ENCODE results near the gene RSPH9. TPM values are rescaled to one million over a fixed set of nuclear protein-coding genes. Genes with fewer than 3 reads are reported as not detected.
"Not testable (repeated sequence)": the region's sequence is repeated elsewhere in the genome, so short reads cannot be mapped to it uniquely, and the experiment has no call there.

RSPH9 gene
- total RNA-seq, 1 donor from 2014 or later: not detected

DNA sequence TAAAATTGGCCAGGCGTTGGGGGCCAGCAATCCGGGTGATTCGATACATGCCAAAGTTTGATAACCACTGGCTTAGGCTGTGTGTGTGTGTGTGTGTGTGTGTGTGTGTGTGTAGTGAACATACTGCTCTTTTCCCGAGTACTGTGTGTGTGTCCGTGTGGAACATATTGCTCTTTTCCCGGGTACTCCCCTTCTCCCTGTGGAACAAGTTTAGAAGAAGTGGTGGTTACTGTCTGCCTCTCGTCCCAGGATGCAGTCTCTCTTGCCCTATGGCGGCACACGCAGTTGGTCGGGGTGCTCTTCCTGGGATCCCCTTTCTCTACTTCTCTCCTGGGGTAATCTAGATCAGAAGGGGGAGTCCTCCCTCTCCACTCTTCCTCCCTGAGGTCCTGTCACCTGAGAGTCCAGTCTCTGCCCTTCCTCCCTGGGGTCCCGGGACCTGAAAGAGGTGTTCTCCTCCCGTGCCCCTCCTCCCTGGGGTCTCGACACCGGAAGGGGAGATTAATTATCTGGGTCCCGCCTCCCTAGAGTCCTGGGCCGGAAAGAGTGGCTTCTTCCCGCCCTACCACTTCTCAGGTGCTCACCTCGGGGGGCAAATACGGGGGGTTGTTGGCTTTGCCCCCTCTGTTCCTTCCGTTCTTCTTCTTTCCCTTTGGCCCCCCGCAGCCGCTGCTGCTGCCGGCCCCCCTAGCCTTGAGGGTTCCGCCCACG is 16.3 kb upstream of the RSPH9 start:
- intact Hi-C loops (cut with micrococcal nuclease): loop anchor here (1.0 to 5.0 kb wide), 7 partner anchors 17 to 618 kb away; partner anchors contain the start of genes HSP90AB1, MRPL14, POLH and POLR1C

DNA sequence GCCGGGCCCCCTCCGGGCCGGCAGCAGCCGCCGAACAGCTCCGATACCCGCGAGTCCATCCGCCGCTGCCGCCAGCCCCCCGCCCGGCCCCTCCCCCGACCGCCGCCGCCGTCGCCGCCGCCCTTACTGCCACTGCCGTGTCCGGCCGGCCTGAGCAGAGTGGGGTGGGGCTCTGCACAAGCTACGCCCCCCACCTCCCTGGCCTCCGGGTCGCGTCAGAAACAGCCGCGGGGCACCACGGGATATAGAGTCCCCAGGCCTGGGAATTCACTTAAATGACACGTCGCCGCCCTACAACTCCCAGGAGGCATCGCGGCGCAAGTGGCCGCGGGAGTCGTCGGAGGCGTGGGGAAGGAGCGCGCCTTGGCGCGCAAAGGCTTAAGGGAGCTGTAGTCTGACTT is 15.7 kb upstream of the RSPH9 start, which contains the start of gene GTPBP2:
Gene GTPBP2, minus strand, starts transcription at position 161 of the 401 bp plus-strand sequence. Its CDS starts 102 bp downstream, at position 59.
- intact Hi-C loops (cut with micrococcal nuclease): loop anchor here (1.0 to 5.0 kb wide), 7 partner anchors 16 to 618 kb away; partner anchors contain the start of genes HSP90AB1, MRPL14, POLH and POLR1C

DNA sequence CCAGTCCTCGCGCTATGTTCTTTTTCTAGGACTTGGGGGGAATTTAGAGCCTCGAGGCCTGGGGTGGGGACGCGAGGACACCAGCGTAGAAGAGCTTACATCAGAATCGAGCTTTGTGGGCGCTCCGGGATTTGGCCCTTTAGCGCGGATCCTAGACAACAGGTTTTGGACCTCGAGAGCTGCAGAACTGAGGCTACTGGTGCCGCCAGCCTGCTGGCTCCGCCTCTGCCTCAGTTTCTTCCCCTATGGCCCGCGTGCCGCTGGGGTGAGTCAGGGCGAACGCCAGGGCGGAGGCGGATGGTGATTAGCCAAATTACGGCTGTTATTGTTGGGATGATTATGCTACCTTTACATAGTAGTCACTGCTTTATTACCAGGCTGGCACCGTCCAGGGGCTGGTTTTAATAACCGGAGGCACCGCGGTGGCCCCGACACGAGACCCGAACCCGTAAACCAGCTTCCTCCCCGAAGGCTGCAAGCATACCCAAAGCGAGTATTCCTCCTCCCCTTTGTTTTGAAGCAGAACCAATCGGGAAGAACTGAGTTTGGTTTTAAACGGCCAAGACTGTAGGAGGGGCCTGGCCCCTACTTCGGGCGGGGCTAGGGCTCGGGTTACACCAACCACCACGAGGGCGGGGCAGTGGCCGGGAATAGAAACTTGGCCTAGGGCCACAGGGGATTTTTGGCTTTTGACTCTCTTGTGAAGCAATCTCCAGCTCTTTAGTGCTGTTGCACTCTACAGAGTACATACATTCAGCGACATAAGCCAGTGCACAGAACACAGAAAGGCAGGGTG is 15.1 kb upstream of the RSPH9 start:
- intact Hi-C loops (cut with micrococcal nuclease): loop anchor here (1.0 to 5.0 kb wide), 8 partner anchors 16 to 617 kb away; partner anchors contain the start of genes HSP90AB1, MRPL14, POLH and POLR1C

DNA sequence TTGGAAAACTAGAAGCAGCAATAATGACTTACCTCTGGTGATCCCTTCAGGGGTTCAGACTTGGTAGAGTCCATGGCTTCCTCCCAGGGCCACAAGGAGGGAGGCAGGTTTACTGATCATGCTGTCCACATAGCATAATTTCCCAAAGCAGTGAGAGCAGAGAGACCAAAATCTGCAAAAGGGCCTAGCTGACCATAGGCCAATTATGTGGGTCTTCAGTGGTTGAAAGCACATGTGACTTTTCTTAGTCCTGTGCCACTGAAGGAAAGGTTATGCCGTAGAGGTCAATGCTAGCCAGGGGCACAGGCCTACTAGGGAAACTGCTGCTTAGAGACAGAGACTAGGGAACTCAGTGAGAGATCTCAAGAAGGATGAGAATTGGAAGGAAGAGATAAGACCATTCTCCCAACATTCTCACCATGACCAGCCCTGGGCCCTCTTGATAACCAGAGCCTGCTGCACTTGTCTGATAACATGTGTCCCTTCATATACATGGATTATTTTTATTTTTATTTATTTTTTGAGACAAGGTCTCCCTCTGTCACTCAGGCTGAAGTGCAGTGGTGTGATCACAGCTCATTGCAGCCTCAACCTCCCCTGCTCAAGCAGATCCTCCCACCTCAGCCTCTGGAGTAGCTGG is 13.7 kb upstream of the RSPH9 start:
- intact Hi-C loops (cut with micrococcal nuclease): loop anchor here (5.0 kb wide), 1 partner anchor 36 kb away; no protein-coding TSS in a partner anchor

DNA sequence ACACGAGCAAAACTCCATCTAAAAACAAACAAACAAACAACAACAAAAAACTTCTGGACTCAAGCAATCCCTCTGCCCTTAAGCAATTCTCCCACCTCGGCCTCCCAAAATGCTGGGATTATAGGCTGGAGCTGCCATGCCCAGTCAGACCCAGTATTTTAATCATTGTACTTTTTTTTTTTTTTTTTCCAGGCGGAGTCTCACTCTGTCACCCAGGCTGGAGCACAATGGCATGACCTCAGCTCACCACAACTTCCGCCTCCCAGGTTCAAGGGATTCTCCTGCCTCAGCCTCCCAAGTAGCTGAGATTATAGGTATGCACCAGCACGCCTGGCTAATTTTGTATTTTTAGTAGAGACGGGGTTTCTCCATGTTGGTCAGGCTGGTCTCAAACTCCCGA is 11.8 kb upstream of the RSPH9 start:
- intact Hi-C loops (cut with micrococcal nuclease): loop anchor here (5.0 kb wide), 1 partner anchor 34 kb away; no protein-coding TSS in a partner anchor

DNA sequence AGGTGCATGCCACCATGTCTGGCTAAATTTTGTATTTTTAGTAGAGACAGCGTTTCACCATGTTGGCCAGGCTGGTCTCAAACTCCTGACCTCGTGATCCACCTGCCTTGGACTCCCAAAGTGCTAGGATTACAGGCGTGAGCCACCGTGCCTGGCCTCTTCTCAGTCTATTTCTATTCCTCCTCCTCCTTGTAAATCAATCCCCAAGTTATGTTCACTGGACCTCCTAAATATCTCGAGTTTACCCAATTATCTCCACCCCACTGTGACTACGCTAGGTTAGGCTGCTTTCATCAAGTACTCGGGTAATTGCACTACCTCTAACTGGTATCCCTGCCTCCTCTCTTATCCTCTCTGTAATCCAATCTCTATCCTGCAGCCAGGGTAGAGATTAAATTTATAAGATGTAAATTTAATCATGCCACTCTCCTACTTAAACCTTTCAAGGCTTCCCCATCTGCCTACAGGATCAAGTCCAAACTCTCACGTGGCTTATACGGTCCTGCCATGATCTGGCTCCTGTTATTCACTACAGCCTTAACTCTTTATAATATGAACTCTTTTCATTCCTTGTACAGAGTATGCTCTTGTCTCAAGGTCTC is 10.0 kb upstream of the RSPH9 start:
- intact Hi-C loops (cut with micrococcal nuclease): loop anchor here (5.0 kb wide), 1 partner anchor 32 kb away; no protein-coding TSS in a partner anchor

DNA sequence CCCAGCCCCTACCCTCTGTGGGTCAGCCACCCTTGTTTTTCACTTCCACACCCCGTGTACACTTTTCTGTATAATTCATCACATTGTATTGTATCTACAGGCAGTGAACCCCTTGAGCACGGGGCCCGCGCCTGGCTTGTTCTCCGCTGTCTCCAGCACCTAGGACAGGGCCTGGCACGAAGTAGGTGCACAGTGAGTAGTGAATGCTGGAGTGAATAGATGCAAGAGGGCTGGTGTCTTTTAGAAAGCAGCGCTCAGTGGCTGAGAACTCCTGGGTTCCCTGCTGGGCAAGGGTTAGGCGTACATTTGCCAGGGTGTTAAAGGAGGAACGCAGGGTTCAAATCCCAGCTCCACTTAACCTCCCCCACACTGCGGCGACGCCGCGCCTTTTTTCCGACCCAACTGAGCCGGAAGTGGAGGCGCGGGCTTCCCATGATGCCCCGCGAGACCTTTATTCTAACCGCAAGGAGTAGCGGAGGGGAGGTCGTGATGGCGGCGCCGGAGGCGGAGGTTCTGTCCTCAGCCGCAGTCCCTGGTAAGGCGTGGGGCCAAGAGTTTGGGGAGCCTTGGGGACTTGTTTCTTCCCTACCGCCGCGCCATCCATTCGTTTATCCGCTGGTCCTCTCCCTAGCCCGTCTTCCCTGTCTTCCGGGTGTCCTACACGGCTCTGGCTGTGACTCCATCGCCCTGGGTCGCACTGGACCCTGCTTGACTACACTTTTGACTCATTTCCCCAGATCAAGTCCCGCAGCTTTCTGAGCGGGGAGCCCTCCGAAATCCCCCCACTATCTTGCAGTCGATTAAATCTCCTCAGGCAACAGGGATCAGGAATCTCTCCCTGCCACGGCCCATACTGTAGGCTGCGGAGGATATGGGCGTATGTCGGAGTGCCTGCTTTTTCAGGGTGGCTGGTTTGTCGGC is 9.2 kb upstream of the RSPH9 start, which contains the start of gene MAD2L1BP:
Gene MAD2L1BP, plus strand, starts transcription at position 454 of the 921 bp plus-strand sequence. Its CDS starts 36 bp downstream, at position 490.
- intact Hi-C loops (cut with micrococcal nuclease): no loop called here

DNA sequence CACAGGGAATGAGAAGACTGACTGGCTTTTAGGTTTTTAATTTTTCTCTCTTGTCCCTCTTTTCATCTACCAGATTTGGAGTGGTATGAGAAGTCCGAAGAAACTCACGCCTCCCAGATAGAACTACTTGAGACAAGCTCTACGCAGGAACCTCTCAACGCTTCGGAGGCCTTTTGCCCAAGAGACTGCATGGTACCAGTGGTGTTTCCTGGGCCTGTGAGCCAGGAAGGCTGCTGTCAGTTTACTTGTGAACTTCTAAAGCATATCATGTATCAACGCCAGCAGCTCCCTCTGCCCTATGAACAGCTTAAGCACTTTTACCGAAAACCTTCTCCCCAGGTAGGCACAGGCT is 8.6 kb upstream of the RSPH9 start:
- intact Hi-C loops (cut with micrococcal nuclease): no loop called here

DNA sequence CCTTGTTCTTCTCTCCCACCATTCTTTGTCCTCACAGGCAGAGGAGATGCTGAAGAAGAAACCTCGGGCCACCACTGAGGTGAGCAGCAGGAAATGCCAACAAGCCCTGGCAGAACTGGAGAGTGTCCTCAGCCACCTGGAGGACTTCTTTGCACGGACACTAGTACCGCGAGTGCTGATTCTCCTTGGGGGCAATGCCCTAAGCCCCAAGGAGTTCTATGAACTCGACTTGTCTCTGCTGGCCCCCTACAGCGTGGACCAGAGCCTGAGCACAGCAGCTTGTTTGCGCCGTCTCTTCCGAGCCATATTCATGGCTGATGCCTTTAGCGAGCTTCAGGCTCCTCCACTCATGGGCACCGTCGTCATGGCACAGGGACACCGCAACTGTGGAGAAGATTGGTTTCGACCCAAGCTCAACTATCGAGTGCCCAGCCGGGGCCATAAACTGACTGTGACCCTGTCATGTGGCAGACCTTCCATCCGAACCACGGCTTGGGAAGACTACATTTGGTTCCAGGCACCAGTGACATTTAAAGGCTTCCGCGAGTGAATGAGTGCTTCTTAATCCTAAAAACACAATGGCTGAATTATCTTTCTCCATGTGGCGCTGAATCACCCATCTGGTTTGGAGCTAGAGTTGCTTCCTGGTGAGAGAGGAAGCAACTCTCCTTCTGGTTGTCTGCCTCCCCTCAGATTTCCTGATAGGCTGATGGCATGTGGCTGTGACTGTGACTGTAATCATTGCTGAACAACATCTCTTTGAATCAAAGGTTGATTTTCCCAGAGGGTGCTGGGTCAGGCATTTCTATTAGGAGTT is 4.6 kb upstream of the RSPH9 start:
- intact Hi-C loops (cut with micrococcal nuclease): no loop called here

DNA sequence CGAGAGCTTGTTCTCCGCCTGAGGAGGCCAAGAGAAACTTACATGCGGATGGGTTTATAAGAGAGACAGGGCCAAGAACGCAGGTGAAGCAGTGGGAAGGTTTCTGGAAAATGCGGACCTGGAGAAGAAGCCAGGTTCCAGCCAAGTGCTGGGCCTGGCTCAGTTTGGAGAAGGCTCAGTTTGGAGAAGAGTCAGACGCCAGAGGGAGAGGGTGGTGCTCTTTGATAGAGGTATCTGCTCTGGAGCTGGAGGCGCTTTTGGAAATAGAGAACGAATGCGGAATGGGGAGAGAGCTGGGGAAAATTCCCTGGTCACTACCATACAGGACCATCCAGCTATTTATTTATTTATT is 753 bp downstream of the RSPH9 start:
- intact Hi-C loops (cut with micrococcal nuclease): loop anchor here (1.0 kb wide), 1 partner anchor 16 kb away; the partner anchor contains the start of gene GTPBP2

DNA sequence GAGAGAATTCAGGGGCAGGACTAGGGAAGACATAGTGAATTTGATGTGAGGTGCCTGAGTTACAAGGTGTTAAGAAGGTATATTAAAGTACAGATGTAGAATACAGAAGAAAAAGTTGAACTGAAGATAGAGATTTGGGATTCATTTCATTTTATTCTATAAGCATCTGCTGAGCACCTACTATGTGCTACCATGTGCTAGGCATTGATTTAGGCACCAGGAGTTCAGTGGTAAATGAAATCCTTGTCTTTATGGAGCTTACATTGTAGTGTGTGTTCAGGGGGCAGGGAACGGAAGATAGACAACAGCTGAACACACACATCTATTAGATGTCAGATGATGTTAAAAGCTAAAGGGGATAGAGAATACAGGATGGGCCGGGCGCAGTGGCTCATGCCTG is 2.8 kb downstream of the RSPH9 start:
- intact Hi-C loops (cut with micrococcal nuclease): no loop called here

DNA sequence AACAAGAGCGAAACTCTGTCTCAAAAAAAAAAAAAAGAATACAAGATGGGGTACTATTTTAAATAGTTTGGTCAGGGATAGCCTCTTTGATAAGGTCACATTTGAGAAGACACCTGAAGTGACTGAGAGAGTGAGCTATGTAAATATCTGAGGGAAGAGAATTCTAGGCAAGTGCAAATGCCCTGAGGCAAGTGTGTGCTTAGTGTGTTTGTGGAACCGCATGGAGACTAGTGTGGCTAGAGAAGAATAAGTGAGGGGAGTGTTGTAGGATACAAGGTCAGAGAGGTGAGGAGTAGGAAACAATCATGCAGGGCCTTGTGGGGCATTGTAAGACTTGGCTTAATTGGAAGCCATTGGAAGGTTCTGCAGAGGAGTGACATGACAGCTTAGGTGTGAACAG is 3.4 kb downstream of the RSPH9 start:
- intact Hi-C loops (cut with micrococcal nuclease): no loop called here

DNA sequence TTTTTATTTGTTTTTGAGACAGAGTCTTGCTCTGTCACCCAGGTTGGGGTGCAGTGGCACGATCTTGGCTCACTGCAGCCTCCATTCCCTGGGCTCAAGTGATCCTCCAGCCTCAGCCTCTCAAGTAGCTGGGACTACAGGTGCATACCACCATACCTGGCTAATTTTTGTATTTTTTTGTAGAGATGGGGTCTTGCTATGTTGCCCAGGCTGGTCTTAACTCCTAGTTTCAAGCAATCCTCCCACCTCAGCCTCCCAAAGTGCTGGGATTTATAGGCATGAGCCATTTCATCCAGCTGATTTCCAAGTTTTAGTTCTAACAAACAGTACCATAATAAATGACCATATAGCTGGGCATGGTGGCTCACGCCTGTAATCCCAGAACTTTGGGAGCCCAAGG is 8.0 kb downstream of the RSPH9 start:
- intact Hi-C loops (cut with micrococcal nuclease): not testable (repeated sequence)

DNA sequence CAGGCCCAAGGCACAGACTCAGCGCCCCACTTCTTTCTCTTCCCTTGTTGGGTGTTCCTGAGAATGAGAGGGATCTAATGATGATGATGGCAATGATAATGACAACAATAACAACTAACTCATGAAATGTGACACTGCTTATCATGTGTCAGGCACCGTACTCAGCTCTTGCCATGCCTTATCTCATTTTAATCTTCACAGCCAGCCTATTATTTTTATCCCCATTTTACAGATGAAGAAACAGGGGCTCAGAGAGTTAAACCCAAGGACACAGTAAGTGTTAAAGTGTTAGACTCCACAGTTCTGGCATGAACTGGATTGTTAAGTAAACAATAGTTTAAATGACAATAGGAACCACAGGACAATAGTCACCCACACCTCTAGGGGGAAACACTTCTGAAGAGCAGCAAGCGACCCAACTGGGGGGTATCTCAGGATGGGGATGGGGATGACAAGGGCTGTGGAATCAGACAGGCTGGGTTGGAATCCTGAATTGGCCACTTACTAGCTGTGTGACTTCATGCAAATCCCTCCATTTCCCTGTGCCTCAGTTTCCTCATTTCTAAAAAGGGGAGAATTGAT is 12.5 kb downstream of the RSPH9 start:
- intact Hi-C loops (cut with micrococcal nuclease): no loop called here

DNA sequence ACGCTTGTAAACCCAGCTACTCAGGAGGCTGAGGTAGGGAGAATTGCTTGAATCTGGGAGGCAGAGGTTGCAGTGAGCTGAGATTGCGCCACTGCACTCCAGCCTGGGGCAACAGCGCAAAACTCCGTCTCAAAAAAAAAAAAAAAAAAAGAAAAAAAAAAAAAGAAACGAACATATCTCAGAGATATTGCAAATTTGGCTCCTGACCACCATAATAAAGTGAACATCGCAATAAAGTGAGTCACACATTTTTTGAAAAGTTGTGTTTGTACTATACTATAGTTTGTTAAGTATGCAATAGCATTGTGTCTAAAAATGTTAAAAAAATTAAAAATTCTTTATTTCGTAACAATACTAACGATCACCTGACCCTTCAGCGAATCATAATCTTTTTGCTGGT is 13.3 kb downstream of the RSPH9 start:
- intact Hi-C loops (cut with micrococcal nuclease): no loop called here

DNA sequence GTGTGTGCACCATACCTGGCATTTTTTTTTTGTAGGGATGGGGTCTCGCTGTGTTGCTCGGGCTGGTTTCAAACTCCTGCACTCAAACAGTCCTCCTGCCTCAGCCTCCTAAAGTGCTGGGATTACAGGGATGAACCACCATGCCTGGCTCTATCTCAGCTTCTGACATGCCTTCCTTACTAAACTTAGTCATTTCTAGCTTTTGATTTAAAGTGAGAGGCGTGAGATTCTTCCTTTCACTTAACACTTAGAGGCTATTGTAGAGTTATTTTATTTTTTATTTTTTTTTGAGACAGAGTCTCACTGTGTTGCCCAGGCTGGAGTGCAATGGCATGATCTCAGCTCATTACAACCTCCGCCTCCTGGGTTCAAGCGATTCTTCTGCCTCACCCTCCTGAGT is 18.1 kb downstream of the RSPH9 start:
- intact Hi-C loops (cut with micrococcal nuclease): not testable (repeated sequence)

DNA sequence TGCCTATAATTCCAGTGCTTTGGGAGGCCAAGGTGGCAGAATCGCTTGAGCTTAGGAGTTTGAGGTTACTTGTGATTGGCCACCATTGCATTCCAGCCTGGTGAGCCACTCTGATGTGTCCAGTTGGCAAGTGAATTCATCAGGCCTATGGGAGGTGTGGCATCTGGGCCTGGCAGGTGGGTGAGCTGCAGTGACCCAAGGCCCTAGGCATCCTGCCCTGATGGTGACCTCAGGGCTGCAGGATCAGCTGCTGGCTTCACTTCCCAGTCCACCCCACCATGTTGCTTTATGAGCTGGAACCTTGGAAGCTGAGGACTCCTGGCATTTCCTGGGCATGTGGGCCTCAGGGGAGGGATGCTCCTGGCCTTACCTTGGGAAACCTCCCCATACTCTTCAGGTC is 20.5 kb downstream of the RSPH9 start:
- intact Hi-C loops (cut with micrococcal nuclease): loop anchor here (5.0 kb wide), 1 partner anchor 33 kb away; no protein-coding TSS in a partner anchor

DNA sequence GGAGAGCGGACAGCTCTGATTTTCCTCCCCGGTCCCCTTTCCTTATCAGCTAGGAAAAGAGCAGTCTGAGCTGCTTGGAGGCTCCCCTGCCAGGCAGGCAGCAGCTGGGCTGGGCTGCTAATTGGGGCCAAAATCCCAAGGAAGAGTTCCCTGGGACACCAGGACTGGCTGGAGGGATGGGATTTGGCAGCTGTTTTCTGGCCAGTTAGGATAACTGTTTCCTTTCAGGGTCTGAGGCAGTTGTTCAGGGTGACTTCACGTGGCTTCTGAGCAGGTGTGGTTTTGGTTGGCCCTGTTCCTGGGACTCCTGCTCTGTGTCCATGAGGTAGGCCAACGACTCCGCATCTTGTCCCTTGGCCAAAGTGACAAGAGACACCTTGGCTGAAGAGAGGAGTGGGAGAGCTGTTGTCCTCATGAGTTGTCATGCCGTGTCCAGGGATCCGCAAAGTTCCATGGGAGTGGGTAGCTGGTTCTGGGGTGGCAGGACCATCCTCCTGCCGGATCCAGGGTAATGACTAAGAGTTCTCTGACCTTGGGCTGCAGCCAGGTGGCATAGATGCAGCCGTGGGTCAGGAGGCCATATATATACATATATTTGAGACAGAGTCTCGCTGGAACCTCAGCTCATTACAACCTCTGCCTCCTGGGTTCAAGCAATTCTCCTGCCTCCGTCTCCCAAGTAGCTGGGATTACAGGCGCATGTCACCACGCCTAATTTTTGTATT is 21.5 kb downstream of the RSPH9 start:
- intact Hi-C loops (cut with micrococcal nuclease): loop anchor here (5.0 kb wide), 1 partner anchor 34 kb away; no protein-coding TSS in a partner anchor

All from T-helper 2 cell treated with Interferon-gamma antibody and Interleukin-4, amounts not matched to agents 100 ng/mL and 5 ng/mL, for 36 hours (primary cell).